ENCODE results near the gene CORO2A.

Gene CORO2A, protein sequence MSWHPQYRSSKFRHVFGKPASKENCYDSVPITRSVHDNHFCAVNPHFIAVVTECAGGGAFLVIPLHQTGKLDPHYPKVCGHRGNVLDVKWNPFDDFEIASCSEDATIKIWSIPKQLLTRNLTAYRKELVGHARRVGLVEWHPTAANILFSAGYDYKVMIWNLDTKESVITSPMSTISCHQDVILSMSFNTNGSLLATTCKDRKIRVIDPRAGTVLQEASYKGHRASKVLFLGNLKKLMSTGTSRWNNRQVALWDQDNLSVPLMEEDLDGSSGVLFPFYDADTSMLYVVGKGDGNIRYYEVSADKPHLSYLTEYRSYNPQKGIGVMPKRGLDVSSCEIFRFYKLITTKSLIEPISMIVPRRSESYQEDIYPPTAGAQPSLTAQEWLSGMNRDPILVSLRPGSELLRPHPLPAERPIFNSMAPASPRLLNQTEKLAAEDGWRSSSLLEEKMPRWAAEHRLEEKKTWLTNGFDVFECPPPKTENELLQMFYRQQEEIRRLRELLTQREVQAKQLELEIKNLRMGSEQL

GRCh38 chr9:98192503-98193335, at the start of gene CORO2A:
Gene CORO2A (minus strand): TSS chr9:98192637. CDS start chr9:98157660, 34,977 bp downstream.
- DNase-seq: peak; percentile 78

DNA sequence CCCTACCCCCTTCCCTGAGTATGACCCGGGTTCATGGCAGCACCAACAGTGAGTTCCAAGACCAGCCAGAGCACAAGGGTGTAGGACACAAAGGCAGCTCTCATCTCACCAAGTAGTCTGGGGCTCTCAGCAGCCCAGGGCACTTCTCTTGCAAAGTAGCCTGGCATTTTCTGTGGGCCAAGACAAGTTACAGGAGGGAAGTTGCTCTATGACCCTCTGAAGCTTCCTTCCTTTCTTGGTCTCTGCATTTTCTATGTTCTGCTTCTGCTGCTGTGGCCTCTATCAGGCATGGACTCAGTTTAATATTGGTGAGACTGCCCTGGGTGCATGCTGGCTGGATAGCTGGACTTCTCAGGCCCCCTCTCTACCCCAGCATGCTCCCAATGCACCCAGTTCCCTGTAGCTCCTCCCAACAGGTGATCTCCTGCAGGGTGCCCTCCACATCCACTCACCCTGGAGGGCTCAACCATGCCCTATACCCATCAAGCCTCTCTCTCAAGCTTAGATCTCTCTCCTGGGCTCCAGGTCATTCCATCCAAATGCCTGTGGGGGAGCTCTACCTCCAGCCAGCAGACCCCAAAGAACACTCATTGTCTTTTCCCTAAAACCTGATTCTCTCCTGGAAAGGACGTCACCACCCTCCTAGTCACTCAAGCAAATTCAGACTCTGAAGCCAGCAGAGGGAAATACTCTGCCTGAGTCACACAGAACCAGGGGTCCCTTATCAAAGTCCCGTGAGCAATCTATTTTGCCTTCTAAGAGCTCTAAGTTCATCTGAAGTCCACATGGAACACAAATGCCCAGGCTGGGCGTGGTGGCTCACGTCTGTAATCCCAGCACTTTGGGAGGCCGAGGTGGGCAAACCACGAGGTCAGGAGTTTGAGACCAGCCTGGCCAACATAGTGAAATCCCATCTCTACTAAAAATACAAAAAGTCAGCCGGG, 49.2 kb upstream of the CORO2A start:
- no peak for DNase-seq

DNA sequence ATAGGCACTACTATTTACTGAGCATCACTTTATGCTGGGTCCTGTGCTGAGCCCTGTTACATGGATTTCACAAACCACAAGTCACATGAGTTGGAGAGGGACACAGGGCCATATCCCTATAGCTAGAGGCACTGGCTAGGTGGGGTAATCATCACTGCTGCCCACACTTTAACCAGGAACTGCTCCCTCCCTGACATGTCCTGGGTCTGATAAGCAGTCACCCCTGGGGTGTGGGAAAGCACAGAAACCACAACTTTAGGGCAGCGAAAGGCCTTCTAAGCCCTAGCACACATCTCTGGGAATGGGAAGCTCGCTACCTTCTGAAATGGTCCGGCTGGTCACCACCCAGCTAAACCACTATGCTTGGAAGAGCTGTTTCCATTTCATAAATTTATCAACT, 48.0 kb upstream of the CORO2A start:
- DNase-seq: peak; percentile 73

GRCh38 chr9:98236901-98237487, 44.6 kb upstream of the CORO2A start:
- no peak for DNase-seq

DNA sequence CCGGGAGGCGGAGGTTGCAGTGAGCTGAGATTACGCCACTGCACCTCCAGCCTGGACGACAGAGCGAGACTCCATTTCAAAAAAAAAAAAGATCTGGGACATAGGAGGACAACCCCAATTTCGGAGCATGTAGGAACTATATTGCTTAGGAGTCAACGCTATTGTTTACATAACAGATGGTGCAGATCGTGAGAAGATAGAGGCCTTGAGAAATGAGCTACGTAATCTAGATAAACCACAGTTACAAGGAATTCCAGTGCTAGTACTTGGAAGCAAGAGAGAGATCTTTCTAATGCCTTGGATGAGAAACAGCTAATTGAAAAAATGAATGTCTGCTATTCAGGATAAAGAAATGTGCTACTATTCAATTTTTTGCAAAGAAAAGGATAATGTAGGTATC, 42.7 kb upstream of the CORO2A start:
- no peak for DNase-seq

GRCh38 chr9:98234245-98234825, 41.9 kb upstream of the CORO2A start:
- DNase-seq: no peak

DNA sequence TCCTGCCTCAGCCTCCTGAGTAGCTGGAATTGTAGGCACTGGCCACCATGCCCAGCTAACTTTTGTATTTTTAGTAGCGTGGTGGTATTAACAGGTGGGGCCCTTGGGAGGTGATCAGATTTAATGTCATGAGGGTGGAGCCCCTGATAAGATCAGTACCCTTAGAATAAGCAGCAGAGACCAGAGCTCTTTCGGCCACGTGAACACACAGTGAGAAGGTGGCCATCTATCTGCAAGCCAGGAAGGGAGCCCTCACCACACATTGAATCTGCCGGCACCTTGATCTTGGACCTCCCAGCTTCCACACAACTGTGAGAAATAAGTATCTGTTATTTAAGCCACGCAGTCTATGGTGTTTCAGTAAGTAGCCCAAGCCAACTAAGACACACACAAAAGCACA, 40.5 kb upstream of the CORO2A start:
- no peak for DNase-seq

GRCh38 chr9:98231770-98232478, 39.5 kb upstream of the CORO2A start:
- DNase-seq: peak; percentile 53

DNA sequence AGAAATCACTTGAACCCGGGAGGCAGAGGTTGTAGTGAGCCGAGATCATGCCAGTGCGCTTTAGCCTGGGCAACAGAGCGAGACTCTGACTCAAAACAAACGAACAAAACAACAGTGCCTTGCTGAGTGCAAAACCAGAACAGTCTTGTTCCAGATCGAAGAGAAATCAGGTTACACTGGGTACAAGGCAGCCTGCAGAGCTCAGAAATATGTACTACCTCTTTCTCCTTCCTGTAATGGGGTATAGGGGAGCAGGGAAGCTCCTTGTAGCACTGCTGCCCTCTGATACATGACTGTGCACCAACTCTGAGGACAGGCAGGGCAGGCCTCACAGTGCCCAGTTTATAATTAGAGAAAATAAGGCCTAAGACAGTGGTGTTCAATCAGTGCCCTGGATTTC, 38.4 kb upstream of the CORO2A start:
- no peak for DNase-seq

DNA sequence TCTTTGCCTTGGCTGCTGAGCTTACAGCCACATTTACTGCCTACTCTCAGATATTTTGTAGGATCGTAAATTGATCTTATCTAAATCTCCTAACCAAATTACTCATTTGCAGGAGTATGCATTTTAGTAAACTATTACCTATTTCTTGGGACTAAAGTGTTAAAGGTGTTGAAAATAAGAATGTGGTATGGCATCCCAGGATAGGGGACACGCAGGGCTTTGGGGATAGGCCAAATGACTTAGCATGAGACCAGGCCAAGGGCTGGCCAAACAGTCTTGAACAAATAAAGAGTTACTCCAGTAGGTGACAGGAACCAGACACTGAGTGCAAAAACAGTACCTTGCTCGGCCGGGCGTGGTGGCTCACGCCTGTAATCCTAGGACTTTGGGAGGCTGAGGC, 37.9 kb upstream of the CORO2A start:
- no peak for DNase-seq

GRCh38 chr9:98229620-98230019, 37.2 kb upstream of the CORO2A start:
- DNase-seq: no peak

- DNase-seq: no peak
Measured at GRCh38 chr9:98229090-98229395, 36.6 kb upstream of the CORO2A start.

DNA sequence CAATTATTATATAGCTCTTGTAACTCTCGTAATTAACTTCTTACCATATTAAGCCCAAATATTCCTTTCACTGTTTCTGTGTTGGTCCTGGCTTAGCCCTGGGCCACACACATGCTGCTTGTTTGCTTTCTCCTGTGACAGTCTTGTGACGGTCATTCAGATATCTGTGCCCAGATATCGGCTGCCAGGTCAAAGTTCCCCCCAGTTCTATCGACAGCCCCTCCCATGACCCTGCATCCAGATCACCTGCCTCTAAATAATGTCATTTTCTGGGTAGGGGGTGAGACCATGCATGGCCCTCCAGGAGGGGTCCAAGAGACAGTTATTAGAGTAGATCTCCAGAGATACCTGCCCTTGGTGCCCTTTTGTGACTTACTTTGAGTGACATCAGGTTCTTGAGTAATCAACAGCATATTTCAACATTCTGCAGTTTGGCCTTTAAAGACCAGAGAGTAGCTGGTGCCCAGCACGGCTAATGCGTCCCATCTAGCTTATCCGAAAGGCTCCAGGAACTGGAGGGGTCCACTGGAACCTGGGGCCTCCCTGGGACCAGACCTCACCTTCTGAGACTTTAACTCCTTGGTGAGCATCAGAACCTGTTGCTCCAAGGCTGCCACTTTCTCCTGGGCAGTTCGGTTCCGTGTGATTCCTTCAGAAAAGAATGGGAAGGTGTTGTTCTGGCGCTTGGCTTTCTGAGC, 36.1 kb upstream of the CORO2A start:
- no peak for DNase-seq

DNA sequence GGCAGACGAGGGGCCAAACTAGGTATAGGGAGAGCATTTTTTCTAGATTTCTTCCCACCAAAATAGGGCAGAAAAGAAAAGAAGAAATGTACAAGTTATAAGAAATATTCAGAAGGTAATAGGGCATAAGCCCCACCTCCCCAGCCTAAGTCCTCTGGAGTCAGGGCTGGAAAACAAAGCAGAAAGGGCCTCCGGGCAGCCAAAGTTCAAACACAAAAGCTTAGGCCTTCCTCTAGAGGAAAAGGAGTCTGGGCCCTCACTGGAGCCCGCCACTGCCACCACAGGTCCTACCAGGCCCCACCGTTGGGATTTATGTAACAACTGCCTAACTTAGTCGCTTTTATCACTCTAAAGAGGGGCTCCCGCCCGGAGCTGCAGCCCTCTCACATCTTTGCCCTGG, 35.4 kb upstream of the CORO2A start:
- DNase-seq: no peak

GRCh38 chr9:98226957-98227356, 34.5 kb upstream of the CORO2A start:
- no peak for DNase-seq

- no peak for DNase-seq
Measured at GRCh38 chr9:98226516-98226915, 34.1 kb upstream of the CORO2A start.

GRCh38 chr9:98225015-98225442, 32.6 kb upstream of the CORO2A start:
- DNase-seq: no peak

DNA sequence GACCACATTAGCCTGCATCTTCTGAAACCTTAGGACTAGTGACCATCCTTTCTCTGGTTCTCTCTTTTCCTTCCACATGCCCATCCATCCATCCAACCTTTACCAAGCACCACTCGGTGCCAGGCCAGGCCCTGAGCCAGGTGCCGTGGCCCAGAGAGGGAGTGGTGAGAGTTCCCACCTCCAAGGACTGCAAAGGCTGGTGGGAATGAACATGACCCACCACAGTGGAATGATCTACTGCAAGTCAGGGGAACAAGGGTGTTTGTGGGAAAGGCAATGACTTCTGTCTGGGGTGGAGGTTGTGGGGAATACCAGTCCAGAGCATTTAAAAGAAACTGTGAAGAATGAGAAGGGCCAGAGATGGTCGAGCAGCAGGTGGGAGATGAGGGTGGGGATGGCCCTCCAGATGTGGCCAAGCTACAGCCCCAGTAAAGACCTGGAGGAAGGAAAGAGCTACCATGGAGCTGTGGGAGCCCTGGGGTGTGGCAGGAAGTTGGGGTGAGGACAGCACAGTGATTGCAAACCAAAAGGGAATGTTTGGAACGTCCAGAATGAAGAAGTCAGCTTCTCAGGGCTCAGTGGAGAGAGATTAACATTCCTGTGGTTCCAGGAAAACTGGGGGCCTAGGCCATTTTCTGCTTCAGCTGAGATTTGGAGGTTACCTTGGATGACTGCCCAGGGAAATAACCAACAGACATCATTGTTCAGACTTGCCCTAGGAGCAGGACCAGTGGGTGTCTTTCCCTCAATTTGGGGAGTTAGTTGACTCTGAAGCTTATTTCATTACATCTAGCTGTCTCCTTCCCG, 30.7 kb upstream of the CORO2A start:
- DNase-seq: no peak

GRCh38 chr9:98220911-98221310, 28.5 kb upstream of the CORO2A start:
- DNase-seq: no peak
